ENCODE data around the gene CDH4. TPM values are rescaled to one million over a fixed set of nuclear protein-coding genes. Genes with fewer than 3 reads are reported as not detected.

CDH4 gene
- total RNA-seq, 1 experiment from 2014 or later = 5.3 TPM

DNA sequence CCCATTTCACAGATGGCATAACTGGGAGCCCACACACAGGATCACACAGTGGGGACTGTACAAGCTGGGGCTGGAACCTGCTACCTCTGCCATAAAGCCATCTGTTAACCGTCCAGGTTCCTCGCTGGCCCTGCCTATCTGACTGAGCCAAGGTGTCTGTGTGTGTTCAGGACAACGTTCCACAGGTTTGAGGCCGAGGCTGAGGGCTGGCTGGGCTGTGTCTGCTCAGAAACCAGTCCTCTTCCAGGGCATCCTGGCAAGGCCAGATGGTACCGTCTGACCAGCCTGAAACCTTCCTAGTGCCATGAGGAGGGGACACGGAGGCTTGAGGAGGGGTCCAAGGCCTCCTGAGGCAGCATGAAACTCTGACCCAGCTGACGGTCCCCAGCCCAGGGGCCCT, 663.0 kb downstream of the CDH4 start:
- DNase-seq (ENCODE audit: low spot score) = no peak
- Mint-ChIP-seq H3K4me1 (no peaks in the 10 kb centered on the region), H3K36me3 (no peaks in the 10 kb centered on the region), H3K4me3 (no peak overlapping the region), H3K9me3 (peaks cover 3% of the 10 kb centered on the region), H3K27ac (no peak overlapping the region), H3K27me3 (ENCODE audit: low read depth) (peaks cover 4% of the 10 kb centered on the region)
- no peak for ATAC-seq
- POLR2A ChIA-PET = no interaction called here
- CTCF ChIA-PET = no interaction called here
- TF ChIP-seq IRF1 (CRISPR knock-in tag; IDR thresholded peaks at IDR 0.05) = no peak
- TF ChIP-seq NFYB (CRISPR knock-in tag; conservative IDR thresholded peaks at IDR 0.05; ENCODE audit: low read depth) = no peak
- no peak for TF ChIP-seq ATF3 (CRISPR knock-in tag; conservative IDR thresholded peaks at IDR 0.05)
- no peak for TF ChIP-seq GTF2I (CRISPR knock-in tag; conservative IDR thresholded peaks at IDR 0.05)
- no peak for TF ChIP-seq CBFB (CRISPR knock-in tag; IDR thresholded peaks at IDR 0.05; ENCODE audit: low read depth)
- no peak for TF ChIP-seq ZBTB21 (CRISPR knock-in tag; IDR thresholded peaks at IDR 0.05; ENCODE audit: borderline replicate concordance)
- no peak for TF ChIP-seq ZNF232 (CRISPR knock-in tag; IDR thresholded peaks at IDR 0.05)
- no peak for TF ChIP-seq ZMAT4 (CRISPR knock-in tag; IDR thresholded peaks at IDR 0.05)
- no peak for TF ChIP-seq ELF4 (CRISPR knock-in tag; IDR thresholded peaks at IDR 0.05; ENCODE audit: low read depth)
- no peak for TF ChIP-seq ZNF423 (CRISPR knock-in tag; IDR thresholded peaks at IDR 0.05)
- TF ChIP-seq E2F5 (CRISPR knock-in tag; IDR thresholded peaks at IDR 0.05) = no peak
- TF ChIP-seq, protein P1, sequence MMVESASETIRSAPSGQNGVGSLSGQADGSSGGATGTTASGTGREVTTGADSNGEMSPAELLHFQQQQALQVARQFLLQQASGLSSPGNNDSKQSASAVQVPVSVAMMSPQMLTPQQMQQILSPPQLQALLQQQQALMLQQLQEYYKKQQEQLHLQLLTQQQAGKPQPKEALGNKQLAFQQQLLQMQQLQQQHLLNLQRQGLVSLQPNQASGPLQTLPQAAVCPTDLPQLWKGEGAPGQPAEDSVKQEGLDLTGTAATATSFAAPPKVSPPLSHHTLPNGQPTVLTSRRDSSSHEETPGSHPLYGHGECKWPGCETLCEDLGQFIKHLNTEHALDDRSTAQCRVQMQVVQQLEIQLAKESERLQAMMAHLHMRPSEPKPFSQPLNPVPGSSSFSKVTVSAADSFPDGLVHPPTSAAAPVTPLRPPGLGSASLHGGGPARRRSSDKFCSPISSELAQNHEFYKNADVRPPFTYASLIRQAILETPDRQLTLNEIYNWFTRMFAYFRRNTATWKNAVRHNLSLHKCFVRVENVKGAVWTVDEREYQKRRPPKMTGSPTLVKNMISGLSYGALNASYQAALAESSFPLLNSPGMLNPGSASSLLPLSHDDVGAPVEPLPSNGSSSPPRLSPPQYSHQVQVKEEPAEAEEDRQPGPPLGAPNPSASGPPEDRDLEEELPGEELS (CRISPR knock-in tag; IDR thresholded peaks at IDR 0.05) = no peak
- no peak for TF ChIP-seq NFE2L1 (CRISPR knock-in tag; IDR thresholded peaks at IDR 0.05)
- TF ChIP-seq RELA (CRISPR knock-in tag; IDR thresholded peaks at IDR 0.05; ENCODE audit: borderline replicate concordance) = no peak
- no peak for TF ChIP-seq ZNF416 (CRISPR knock-in tag; IDR thresholded peaks at IDR 0.05)
- TF ChIP-seq NR1H2 (CRISPR knock-in tag; IDR thresholded peaks at IDR 0.05) = no peak

- Mint-ChIP-seq H3K9me3 (no peaks in the 10 kb centered on the region), H3K36me3 (no peaks in the 10 kb centered on the region), H3K27ac (no peak overlapping the region), H3K4me1 (no peaks in the 10 kb centered on the region), H3K4me3 (no peak overlapping the region), H3K27me3 (ENCODE audit: low read depth) (peaks cover 3% of the 10 kb centered on the region)
- no peak for ATAC-seq
- ChIA-PET CTCF (interaction anchor here (2.3 kb wide), 1 partner anchor 20 kb away, joined by 9 read pairs; no protein-coding TSS in a partner anchor), POLR2A (no interaction called here)
- no peak for DNase-seq (ENCODE audit: low spot score)
- TF ChIP-seq IRF2 (CRISPR knock-in tag; IDR thresholded peaks at IDR 0.05; ENCODE audit: borderline replicate concordance, low read depth) = no peak
- TF ChIP-seq GTF2I (CRISPR knock-in tag; conservative IDR thresholded peaks at IDR 0.05) = no peak
- no peak for TF ChIP-seq ZNF671 (CRISPR knock-in tag; IDR thresholded peaks at IDR 0.05)
- TF ChIP-seq SOX15 (CRISPR knock-in tag; IDR thresholded peaks at IDR 0.05) = no peak
- no peak for TF ChIP-seq ERG (CRISPR knock-in tag; IDR thresholded peaks at IDR 0.05)
- TF ChIP-seq NFYB (CRISPR knock-in tag; conservative IDR thresholded peaks at IDR 0.05; ENCODE audit: low read depth) = no peak
- TF ChIP-seq, protein P1 (CRISPR knock-in tag; IDR thresholded peaks at IDR 0.05) = no peak
- no peak for TF ChIP-seq SP1 (CRISPR knock-in tag; conservative IDR thresholded peaks at IDR 0.05)
- TF ChIP-seq E2F5 (CRISPR knock-in tag; IDR thresholded peaks at IDR 0.05) = no peak
- no peak for TF ChIP-seq STAT6 (CRISPR knock-in tag; conservative IDR thresholded peaks at IDR 0.05; ENCODE audit: low read depth)
Measured at GRCh38 chr20:61916318-61916891, 664.3 kb downstream of the CDH4 start.
